ENCODE results near the gene PPP1R12C. TPM values are rescaled to one million over a fixed set of nuclear protein-coding genes. Genes with fewer than 3 reads are reported as not detected.

Gene PPP1R12C
- total RNA-seq, 6 experiments from 2014 or later = 82.7 to 96.0 (median 91.9) TPM

GRCh38 chr19:55137915-55138314 lies 20.5 kb upstream of the PPP1R12C start:
- Mint-ChIP-seq H3K27ac (no peak overlapping the region), H3K27me3 (ENCODE audit: insufficient read depth) (peaks cover 8% of the 10 kb centered on the region), H3K9me3 (no peaks in the 10 kb centered on the region), H3K36me3 (ENCODE audit: low read depth) (no peaks in the 10 kb centered on the region), H3K4me3 (no peak overlapping the region), H3K4me1 (ENCODE audit: low read depth) (peaks cover 5% of the 10 kb centered on the region)
- TF ChIP-seq CTCF (IDR thresholded peaks at IDR 0.05) = no peak
- no peak for DNase-seq

GRCh38 chr19:55136399-55137102 lies 19.1 kb upstream of the PPP1R12C start:
- no peak for TF ChIP-seq CTCF (IDR thresholded peaks at IDR 0.05)
- H3K27me3 Mint-ChIP-seq (ENCODE audit: insufficient read depth) = peaks cover 10% of the 10 kb centered on the region
- no peak for DNase-seq
- H3K4me3 Mint-ChIP-seq = no peak overlapping the region
- peaks cover 6% of the 10 kb centered on the region for H3K4me1 Mint-ChIP-seq (ENCODE audit: low read depth)
- no peak overlapping the region for H3K27ac Mint-ChIP-seq
- no peaks in the 10 kb centered on the region for H3K9me3 Mint-ChIP-seq
- no peaks in the 10 kb centered on the region for H3K36me3 Mint-ChIP-seq (ENCODE audit: low read depth)

- no peaks in the 10 kb centered on the region for H3K9me3 Mint-ChIP-seq
- H3K36me3 Mint-ChIP-seq (ENCODE audit: low read depth) = no peaks in the 10 kb centered on the region
- H3K4me3 Mint-ChIP-seq = no peak overlapping the region
- peaks cover 7% of the 10 kb centered on the region; the same call in 1 of the 2 replicates for H3K4me1 Mint-ChIP-seq (ENCODE audit: low read depth)
- TF ChIP-seq CTCF (IDR thresholded peaks at IDR 0.05) = no peak
- no peak overlapping the region for H3K27ac Mint-ChIP-seq
- H3K27me3 Mint-ChIP-seq (ENCODE audit: insufficient read depth) = peaks cover 15% of the 10 kb centered on the region
- no peak for DNase-seq
Observed at GRCh38 chr19:55134736-55135135, 17.3 kb upstream of the PPP1R12C start.

GRCh38 chr19:55133639-55134444 lies 16.4 kb upstream of the PPP1R12C start:
- H3K27me3 Mint-ChIP-seq (ENCODE audit: insufficient read depth) = peaks cover 15% of the 10 kb centered on the region

More at GRCh38 chr19:55133639-55134444, 16.4 kb upstream of the PPP1R12C start:
- no peak for DNase-seq
- Mint-ChIP-seq H3K9me3 (no peaks in the 10 kb centered on the region), H3K36me3 (ENCODE audit: low read depth) (no peaks in the 10 kb centered on the region), H3K4me3 (no peak overlapping the region), H3K27ac (no peak overlapping the region), H3K4me1 (ENCODE audit: low read depth) (peaks cover 7% of the 10 kb centered on the region; the same call in 1 of the 2 replicates)
- no peak for TF ChIP-seq CTCF (IDR thresholded peaks at IDR 0.05)
